HEK293 (cell line): ENCODE measurements around the gene VPS35L.

Experiments used
- CTCF ChIA-PET: fragments of 350-600 bp; formaldehyde crosslinking; extraction: SDS; loops from one replicate; lab custom pipeline; 2021; ENCODE audit warnings: antibody characterized with exemption; lab: Yijun Ruan, JAX
- POLR2A ChIA-PET: fragments of 300-600 bp; formaldehyde crosslinking; extraction: SDS; loops from one replicate; lab custom pipeline; 2020; ENCODE audit warnings: antibody characterized with exemption, inconsistent platforms; lab: Yijun Ruan, JAX
- H3K27ac ChIP-seq: fragments of 200-500 bp; sonication (Bioruptor generic); 2 replicates; pipeline ENCODE4 v1.5.1; 2014; ENCODE audit warnings: low read depth, low read length, control low read depth, inconsistent platforms; ENCODE audit errors: extremely low read depth
- H3K36me3 ChIP-seq, 2 experiments: fragments of 200-500 bp in 1 of 2; sonication (Bioruptor generic) in 1 of 2; 1 replicate in 1 of 2; 2 replicates in 1 of 2; pipeline ENCODE4 v1.5.1; 2014 to 2017; ENCODE audit warnings: inconsistent platforms in 2 of 2, low read length in 2 of 2; ENCODE audit not compliant: control insufficient read depth in 2 of 2, insufficient read depth in 1 of 2
- H3K4me1 ChIP-seq: fragments of 200-500 bp; sonication (Bioruptor generic); 2 replicates; pipeline ENCODE4 v1.5.1; 2014; ENCODE audit warnings: mild to moderate bottlenecking, low read length, inconsistent platforms; ENCODE audit not compliant: control insufficient read depth, insufficient read depth
- H3K4me3 ChIP-seq: 2 replicates; pipeline ENCODE4 v1.5.1; 2011; ENCODE audit warnings: low read depth, mild to moderate bottlenecking, control low read depth, low read length, moderate library complexity
- H3K9me3 ChIP-seq: fragments of 200-500 bp; sonication (Bioruptor generic); 2 replicates; pipeline ENCODE4 v1.5.1; 2014; ENCODE audit warnings: low read depth, low read length, inconsistent platforms; ENCODE audit not compliant: control insufficient read depth, insufficient read depth
- SP7 ChIP-seq: fragments of 450-650 bp; formaldehyde crosslinking; IDR thresholded peaks from 2 replicates; pipeline ENCODE4 v1.5.1; 2016; ENCODE audit warnings: missing biosample characterization, missing genetic modification characterization
- ZNF157 ChIP-seq: fragments of 450-650 bp; formaldehyde crosslinking; IDR thresholded peaks from 2 replicates; pipeline ENCODE4 v1.5.1; 2016; ENCODE audit warnings: missing biosample characterization, missing genetic modification characterization
- ZNF292 ChIP-seq: fragments of 450-650 bp; formaldehyde crosslinking; IDR thresholded peaks from 2 replicates; pipeline ENCODE4 v1.5.1; 2016; ENCODE audit warnings: low read depth, missing biosample characterization, missing genetic modification characterization, borderline replicate concordance
- ZNF311 ChIP-seq: fragments of 450-650 bp; formaldehyde crosslinking; IDR thresholded peaks from 2 replicates; pipeline ENCODE4 v1.5.1; 2017; ENCODE audit warnings: missing biosample characterization, missing genetic modification characterization, borderline replicate concordance
- ZNF366 ChIP-seq: fragments of 450-650 bp; formaldehyde crosslinking; conservative IDR thresholded peaks from 2 replicates; pipeline ENCODE4 v1.5.1; 2016; ENCODE audit warnings: missing biosample characterization, missing genetic modification characterization
- ZNF423 ChIP-seq: fragments of 450-650 bp; formaldehyde crosslinking; IDR thresholded peaks from 2 replicates; pipeline ENCODE4 v1.5.1; 2016; ENCODE audit warnings: missing biosample characterization, missing genetic modification characterization
- ZNF600 ChIP-seq: fragments of 450-650 bp; formaldehyde crosslinking; IDR thresholded peaks from 2 replicates; pipeline ENCODE4 v1.5.1; 2016; ENCODE audit warnings: missing biosample characterization, missing genetic modification characterization
- ZNF610 ChIP-seq: fragments of 450-650 bp; formaldehyde crosslinking; IDR thresholded peaks from 2 replicates; pipeline ENCODE4 v1.5.1; 2016; ENCODE audit warnings: missing biosample characterization, missing genetic modification characterization, borderline replicate concordance
- ZNF629 ChIP-seq: fragments of 450-650 bp; formaldehyde crosslinking; IDR thresholded peaks from 2 replicates; pipeline ENCODE4 v1.5.1; 2017; ENCODE audit warnings: missing biosample characterization, missing genetic modification characterization
- ZNF792 ChIP-seq: fragments of 450-650 bp; formaldehyde crosslinking; IDR thresholded peaks from 2 replicates; pipeline ENCODE4 v1.5.1; 2016; ENCODE audit warnings: missing biosample characterization, missing genetic modification characterization
- ZSCAN16 ChIP-seq: fragments of 450-650 bp; formaldehyde crosslinking; IDR thresholded peaks from 2 replicates; pipeline ENCODE4 v1.5.1; 2016; ENCODE audit warnings: missing biosample characterization, missing genetic modification characterization
- ZSCAN30 ChIP-seq: fragments of 450-650 bp; IDR thresholded peaks from 2 replicates; pipeline ENCODE4 v1.5.1; 2018; ENCODE audit warnings: missing biosample characterization, mild to moderate bottlenecking, missing genetic modification characterization, moderate library complexity
- TF ChIP-seq, protein P1 (sequence below): fragments of 450-650 bp; formaldehyde crosslinking; conservative IDR thresholded peaks from 2 replicates; pipeline ENCODE4 v1.5.1; 2016; ENCODE audit warnings: low read depth, missing biosample characterization, missing genetic modification characterization
- TF ChIP-seq, protein P2 (sequence below): fragments of 450-650 bp; formaldehyde crosslinking; IDR thresholded peaks from 2 replicates; pipeline ENCODE4 v1.5.1; 2017; ENCODE audit warnings: missing biosample characterization, missing genetic modification characterization
- TF ChIP-seq, protein P3 (sequence below): fragments of 450-650 bp; formaldehyde crosslinking; IDR thresholded peaks from 2 replicates; pipeline ENCODE4 v1.5.1; 2016; ENCODE audit warnings: missing biosample characterization, missing genetic modification characterization, borderline replicate concordance
- TF ChIP-seq, protein P4 (sequence below): fragments of 450-650 bp; formaldehyde crosslinking; IDR thresholded peaks from 2 replicates; pipeline ENCODE4 v1.5.1; 2016; ENCODE audit warnings: missing biosample characterization, missing genetic modification characterization
- TF ChIP-seq, protein P5 (sequence below): fragments of 450-650 bp; formaldehyde crosslinking; IDR thresholded peaks from 2 replicates; pipeline ENCODE4 v1.5.1; 2016; ENCODE audit warnings: missing biosample characterization, missing genetic modification characterization

Gene VPS35L

DNA sequence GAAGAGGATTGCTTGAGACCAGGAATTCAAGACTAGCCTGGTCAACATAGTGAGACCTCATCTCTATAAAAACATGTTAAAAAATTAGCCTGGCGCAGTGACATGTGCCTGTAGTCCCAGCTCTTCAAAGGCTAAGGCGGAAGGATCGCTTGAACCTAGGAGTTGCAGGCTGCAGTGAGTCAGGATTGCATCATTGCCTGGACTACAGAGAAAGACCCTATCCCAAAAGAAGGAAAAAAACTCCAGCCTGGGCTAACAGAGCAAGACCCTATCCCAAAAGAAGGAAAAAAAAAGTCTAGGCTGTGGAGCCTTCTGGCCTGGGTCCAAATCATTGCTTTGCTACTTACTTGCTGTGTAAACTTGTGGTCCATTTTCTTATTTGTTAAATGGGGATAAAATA is 26.8 kb upstream of the VPS35L start:
- CTCF ChIA-PET = no interaction called here
- H3K4me1 ChIP-seq = peaks cover 8% of the 10 kb centered on the region; the same call in 1 of the 2 replicates
- H3K9me3 ChIP-seq = no peaks in the 10 kb centered on the region
- H3K36me3 ChIP-seq = peaks cover 23 to 52% of the 10 kb centered on the region in 2 experiments
- no peak overlapping the region for H3K27ac ChIP-seq
- TF ChIP-seq ZNF792 (tag by site-specific recombination) (no peak), SP7 (tag by site-specific recombination) (no peak), ZNF157 (no peak), ZNF600 (tag by site-specific recombination) (no peak), ZSCAN30 (tag by site-specific recombination) (no peak), ZNF610 (tag by site-specific recombination) (no peak), ZNF311 (tag by site-specific recombination) (no peak), ZNF292 (no peak), ZNF629 (tag by site-specific recombination) (no peak), ZNF423 (no peak), ZSCAN16 (tag by site-specific recombination) (no peak), ZNF366 (no peak)
- TF ChIP-seq, protein P1, sequence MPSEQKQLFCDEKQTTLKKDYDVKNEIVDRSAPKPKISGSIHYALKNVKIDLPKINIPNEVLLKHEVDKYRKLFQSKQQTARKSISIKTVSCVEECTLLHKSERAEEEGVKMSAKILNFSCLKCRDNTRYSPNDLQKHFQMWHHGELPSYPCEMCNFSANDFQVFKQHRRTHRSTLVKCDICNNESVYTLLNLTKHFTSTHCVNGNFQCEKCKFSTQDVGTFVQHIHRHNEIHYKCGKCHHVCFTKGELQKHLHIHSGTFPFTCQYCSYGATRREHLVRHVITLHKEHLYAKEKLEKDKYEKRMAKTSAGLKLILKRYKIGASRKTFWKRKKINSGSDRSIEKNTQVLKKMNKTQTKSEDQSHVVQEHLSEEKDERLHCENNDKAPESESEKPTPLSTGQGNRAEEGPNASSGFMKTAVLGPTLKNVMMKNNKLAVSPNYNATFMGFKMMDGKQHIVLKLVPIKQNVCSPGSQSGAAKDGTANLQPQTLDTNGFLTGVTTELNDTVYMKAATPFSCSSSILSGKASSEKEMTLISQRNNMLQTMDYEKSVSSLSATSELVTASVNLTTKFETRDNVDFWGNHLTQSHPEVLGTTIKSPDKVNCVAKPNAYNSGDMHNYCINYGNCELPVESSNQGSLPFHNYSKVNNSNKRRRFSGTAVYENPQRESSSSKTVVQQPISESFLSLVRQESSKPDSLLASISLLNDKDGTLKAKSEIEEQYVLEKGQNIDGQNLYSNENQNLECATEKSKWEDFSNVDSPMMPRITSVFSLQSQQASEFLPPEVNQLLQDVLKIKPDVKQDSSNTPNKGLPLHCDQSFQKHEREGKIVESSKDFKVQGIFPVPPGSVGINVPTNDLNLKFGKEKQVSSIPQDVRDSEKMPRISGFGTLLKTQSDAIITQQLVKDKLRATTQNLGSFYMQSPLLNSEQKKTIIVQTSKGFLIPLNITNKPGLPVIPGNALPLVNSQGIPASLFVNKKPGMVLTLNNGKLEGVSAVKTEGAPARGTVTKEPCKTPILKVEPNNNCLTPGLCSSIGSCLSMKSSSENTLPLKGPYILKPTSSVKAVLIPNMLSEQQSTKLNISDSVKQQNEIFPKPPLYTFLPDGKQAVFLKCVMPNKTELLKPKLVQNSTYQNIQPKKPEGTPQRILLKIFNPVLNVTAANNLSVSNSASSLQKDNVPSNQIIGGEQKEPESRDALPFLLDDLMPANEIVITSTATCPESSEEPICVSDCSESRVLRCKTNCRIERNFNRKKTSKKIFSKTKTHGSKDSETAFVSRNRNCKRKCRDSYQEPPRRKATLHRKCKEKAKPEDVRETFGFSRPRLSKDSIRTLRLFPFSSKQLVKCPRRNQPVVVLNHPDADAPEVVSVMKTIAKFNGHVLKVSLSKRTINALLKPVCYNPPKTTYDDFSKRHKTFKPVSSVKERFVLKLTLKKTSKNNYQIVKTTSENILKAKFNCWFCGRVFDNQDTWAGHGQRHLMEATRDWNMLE = no peak
- TF ChIP-seq, protein P2, sequence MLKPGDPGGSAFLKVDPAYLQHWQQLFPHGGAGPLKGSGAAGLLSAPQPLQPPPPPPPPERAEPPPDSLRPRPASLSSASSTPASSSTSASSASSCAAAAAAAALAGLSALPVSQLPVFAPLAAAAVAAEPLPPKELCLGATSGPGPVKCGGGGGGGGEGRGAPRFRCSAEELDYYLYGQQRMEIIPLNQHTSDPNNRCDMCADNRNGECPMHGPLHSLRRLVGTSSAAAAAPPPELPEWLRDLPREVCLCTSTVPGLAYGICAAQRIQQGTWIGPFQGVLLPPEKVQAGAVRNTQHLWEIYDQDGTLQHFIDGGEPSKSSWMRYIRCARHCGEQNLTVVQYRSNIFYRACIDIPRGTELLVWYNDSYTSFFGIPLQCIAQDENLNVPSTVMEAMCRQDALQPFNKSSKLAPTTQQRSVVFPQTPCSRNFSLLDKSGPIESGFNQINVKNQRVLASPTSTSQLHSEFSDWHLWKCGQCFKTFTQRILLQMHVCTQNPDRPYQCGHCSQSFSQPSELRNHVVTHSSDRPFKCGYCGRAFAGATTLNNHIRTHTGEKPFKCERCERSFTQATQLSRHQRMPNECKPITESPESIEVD (tag by site-specific recombination) = no peak
- TF ChIP-seq, protein P3, sequence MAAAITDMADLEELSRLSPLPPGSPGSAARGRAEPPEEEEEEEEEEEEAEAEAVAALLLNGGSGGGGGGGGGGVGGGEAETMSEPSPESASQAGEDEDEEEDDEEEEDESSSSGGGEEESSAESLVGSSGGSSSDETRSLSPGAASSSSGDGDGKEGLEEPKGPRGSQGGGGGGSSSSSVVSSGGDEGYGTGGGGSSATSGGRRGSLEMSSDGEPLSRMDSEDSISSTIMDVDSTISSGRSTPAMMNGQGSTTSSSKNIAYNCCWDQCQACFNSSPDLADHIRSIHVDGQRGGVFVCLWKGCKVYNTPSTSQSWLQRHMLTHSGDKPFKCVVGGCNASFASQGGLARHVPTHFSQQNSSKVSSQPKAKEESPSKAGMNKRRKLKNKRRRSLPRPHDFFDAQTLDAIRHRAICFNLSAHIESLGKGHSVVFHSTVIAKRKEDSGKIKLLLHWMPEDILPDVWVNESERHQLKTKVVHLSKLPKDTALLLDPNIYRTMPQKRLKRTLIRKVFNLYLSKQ (tag by site-specific recombination) = no peak
- TF ChIP-seq, protein P4, sequence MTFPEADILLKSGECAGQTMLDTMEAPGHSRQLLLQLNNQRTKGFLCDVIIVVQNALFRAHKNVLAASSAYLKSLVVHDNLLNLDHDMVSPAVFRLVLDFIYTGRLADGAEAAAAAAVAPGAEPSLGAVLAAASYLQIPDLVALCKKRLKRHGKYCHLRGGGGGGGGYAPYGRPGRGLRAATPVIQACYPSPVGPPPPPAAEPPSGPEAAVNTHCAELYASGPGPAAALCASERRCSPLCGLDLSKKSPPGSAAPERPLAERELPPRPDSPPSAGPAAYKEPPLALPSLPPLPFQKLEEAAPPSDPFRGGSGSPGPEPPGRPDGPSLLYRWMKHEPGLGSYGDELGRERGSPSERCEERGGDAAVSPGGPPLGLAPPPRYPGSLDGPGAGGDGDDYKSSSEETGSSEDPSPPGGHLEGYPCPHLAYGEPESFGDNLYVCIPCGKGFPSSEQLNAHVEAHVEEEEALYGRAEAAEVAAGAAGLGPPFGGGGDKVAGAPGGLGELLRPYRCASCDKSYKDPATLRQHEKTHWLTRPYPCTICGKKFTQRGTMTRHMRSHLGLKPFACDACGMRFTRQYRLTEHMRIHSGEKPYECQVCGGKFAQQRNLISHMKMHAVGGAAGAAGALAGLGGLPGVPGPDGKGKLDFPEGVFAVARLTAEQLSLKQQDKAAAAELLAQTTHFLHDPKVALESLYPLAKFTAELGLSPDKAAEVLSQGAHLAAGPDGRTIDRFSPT (tag by site-specific recombination) = no peak
- TF ChIP-seq, protein P5, sequence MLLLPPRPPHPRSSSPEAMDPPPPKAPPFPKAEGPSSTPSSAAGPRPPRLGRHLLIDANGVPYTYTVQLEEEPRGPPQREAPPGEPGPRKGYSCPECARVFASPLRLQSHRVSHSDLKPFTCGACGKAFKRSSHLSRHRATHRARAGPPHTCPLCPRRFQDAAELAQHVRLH (tag by site-specific recombination) = no peak
- no peak overlapping the region for H3K4me3 ChIP-seq
- POLR2A ChIA-PET = no interaction called here
